SK-N-MC (cell line): Measurements from ENCODE around the gene FGF19.

ENCODE experiments used
- EZH2 ChIP-seq: fragments of 200-600 bp; sonication (generic); IDR thresholded peaks from one replicate; pipeline ENCODE4 v1.6.1; 2017; ENCODE audit warnings: antibody characterized with exemption
- FOXP2 ChIP-seq: optimal IDR thresholded peaks from 2 replicates; pipeline ENCODE3; 2011; ENCODE audit warnings: mild to moderate bottlenecking, moderate library complexity; ENCODE audit not compliant: insufficient read depth; ENCODE audit errors: extremely low read length, control extremely low read depth
- POLR2AphosphoS5 ChIP-seq: IDR thresholded peaks from 2 replicates; pipeline ENCODE4 v1.6.1; 2012; ENCODE audit warnings: mild to moderate bottlenecking, low read depth, low read length, borderline replicate concordance

GRCh38 chr11:69660001-69660500 lies 43.8 kb downstream of the FGF19 start:
- TF ChIP-seq POLR2AphosphoS5 (no peak), FOXP2 (no peak), EZH2 (no peak)
